ENCODE measurements around the gene RAD51B. TPM values are rescaled to one million over a fixed set of nuclear protein-coding genes. Genes with fewer than 3 reads are reported as not detected.

The RAD51B gene
- total and polyA plus RNA-seq, 2 of the 13 experiments (the other 11 are each of a cell fraction or from before 2014, with no cell fraction given) = 7.0 to 9.5 TPM

DNA sequence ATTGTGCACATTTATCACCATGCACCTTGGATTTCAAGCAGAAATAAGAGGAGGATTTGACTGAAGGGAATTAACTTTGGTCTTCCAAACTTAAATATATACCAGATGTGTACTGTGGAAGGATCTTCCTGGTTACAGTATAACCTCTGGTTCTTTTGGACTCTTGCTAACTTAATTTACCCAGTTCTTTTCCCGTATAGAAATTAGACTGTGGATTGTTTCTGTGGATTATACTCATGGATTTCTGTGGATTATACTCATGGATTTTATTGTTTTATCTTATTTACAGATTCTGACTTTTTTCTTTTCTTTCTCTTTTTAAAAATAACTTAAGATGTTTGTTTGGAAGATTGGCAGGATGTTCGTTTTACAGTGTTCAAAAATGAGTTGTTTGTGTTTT, 215.3 kb downstream of the RAD51B start:
- no TSS peak for BruUV-seq (replicated peaks)
- no peak for TF ChIP-seq RAD21 (CRISPR knock-in tag; IDR thresholded peaks at IDR 0.05)
- TF ChIP-seq GATAD1 (CRISPR knock-in tag; IDR thresholded peaks at IDR 0.05) = no peak
- TF ChIP-seq, protein P1, sequence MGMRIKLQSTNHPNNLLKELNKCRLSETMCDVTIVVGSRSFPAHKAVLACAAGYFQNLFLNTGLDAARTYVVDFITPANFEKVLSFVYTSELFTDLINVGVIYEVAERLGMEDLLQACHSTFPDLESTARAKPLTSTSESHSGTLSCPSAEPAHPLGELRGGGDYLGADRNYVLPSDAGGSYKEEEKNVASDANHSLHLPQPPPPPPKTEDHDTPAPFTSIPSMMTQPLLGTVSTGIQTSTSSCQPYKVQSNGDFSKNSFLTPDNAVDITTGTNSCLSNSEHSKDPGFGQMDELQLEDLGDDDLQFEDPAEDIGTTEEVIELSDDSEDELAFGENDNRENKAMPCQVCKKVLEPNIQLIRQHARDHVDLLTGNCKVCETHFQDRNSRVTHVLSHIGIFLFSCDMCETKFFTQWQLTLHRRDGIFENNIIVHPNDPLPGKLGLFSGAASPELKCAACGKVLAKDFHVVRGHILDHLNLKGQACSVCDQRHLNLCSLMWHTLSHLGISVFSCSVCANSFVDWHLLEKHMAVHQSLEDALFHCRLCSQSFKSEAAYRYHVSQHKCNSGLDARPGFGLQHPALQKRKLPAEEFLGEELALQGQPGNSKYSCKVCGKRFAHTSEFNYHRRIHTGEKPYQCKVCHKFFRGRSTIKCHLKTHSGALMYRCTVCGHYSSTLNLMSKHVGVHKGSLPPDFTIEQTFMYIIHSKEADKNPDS (CRISPR knock-in tag; IDR thresholded peaks at IDR 0.05) = no peak
- TF ChIP-seq, protein P2, sequence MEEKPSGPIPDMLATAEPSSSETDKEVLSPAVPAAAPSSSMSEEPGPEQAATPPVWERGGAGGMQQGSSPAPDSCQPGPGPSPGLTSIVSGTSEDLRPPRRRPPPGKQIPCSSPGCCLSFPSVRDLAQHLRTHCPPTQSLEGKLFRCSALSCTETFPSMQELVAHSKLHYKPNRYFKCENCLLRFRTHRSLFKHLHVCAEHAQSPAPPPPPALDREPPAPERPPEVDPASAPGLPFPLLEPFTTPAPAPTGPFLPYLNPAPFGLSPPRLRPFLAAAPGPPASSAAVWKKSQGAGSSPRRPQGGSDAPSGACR (CRISPR knock-in tag; IDR thresholded peaks at IDR 0.05) = no peak
- TF ChIP-seq PHB2 (IDR thresholded peaks at IDR 0.05; ENCODE audit: partially characterized antibody) = no peak
- no peak for TF ChIP-seq FOXC1 (CRISPR knock-in tag; IDR thresholded peaks at IDR 0.05; ENCODE audit: borderline replicate concordance)
- TF ChIP-seq, protein P3, sequence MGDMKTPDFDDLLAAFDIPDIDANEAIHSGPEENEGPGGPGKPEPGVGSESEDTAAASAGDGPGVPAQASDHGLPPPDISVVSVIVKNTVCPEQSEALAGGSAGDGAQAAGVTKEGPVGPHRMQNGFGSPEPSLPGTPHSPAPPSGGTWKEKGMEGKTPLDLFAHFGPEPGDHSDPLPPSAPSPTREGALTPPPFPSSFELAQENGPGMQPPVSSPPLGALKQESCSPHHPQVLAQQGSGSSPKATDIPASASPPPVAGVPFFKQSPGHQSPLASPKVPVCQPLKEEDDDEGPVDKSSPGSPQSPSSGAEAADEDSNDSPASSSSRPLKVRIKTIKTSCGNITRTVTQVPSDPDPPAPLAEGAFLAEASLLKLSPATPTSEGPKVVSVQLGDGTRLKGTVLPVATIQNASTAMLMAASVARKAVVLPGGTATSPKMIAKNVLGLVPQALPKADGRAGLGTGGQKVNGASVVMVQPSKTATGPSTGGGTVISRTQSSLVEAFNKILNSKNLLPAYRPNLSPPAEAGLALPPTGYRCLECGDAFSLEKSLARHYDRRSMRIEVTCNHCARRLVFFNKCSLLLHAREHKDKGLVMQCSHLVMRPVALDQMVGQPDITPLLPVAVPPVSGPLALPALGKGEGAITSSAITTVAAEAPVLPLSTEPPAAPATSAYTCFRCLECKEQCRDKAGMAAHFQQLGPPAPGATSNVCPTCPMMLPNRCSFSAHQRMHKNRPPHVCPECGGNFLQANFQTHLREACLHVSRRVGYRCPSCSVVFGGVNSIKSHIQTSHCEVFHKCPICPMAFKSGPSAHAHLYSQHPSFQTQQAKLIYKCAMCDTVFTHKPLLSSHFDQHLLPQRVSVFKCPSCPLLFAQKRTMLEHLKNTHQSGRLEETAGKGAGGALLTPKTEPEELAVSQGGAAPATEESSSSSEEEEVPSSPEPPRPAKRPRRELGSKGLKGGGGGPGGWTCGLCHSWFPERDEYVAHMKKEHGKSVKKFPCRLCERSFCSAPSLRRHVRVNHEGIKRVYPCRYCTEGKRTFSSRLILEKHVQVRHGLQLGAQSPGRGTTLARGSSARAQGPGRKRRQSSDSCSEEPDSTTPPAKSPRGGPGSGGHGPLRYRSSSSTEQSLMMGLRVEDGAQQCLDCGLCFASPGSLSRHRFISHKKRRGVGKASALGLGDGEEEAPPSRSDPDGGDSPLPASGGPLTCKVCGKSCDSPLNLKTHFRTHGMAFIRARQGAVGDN (CRISPR knock-in tag; IDR thresholded peaks at IDR 0.05) = no peak
- no peak for TF ChIP-seq PAX8 (CRISPR knock-in tag; IDR thresholded peaks at IDR 0.05; ENCODE audit: borderline replicate concordance)
- no peak for TF ChIP-seq ZNF180 (CRISPR knock-in tag; IDR thresholded peaks at IDR 0.05; ENCODE audit: borderline replicate concordance, low read depth)
- TF ChIP-seq ESRRA (CRISPR knock-in tag; IDR thresholded peaks at IDR 0.05; ENCODE audit: low read depth) = no peak
- TF ChIP-seq, protein P4, sequence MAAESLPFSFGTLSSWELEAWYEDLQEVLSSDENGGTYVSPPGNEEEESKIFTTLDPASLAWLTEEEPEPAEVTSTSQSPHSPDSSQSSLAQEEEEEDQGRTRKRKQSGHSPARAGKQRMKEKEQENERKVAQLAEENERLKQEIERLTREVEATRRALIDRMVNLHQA (CRISPR knock-in tag; IDR thresholded peaks at IDR 0.05) = no peak
- TF ChIP-seq, protein P5, sequence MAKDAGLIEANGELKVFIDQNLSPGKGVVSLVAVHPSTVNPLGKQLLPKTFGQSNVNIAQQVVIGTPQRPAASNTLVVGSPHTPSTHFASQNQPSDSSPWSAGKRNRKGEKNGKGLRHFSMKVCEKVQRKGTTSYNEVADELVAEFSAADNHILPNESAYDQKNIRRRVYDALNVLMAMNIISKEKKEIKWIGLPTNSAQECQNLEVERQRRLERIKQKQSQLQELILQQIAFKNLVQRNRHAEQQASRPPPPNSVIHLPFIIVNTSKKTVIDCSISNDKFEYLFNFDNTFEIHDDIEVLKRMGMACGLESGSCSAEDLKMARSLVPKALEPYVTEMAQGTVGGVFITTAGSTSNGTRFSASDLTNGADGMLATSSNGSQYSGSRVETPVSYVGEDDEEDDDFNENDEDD (CRISPR knock-in tag; IDR thresholded peaks at IDR 0.05; ENCODE audit: borderline replicate concordance) = no peak
- no peak for TF ChIP-seq ZNF124 (CRISPR knock-in tag; IDR thresholded peaks at IDR 0.05)
- no peak for TF ChIP-seq SOX5 (CRISPR knock-in tag; IDR thresholded peaks at IDR 0.05; ENCODE audit: borderline replicate concordance)
- no peak for TF ChIP-seq FLYWCH1 (CRISPR knock-in tag; IDR thresholded peaks at IDR 0.05)
- TF ChIP-seq EED (CRISPR knock-in tag; IDR thresholded peaks at IDR 0.05) = no peak
- no peak for TF ChIP-seq ZNF670 (CRISPR knock-in tag; IDR thresholded peaks at IDR 0.05; ENCODE audit: borderline replicate concordance)
- POLR2A ChIA-PET = no interaction called here
- Histone ChIP-seq H3K4me2 (ENCODE audit: low read depth, low read length) (no peak overlapping the region), H3K4me3 (replicated peaks in 1 of 3; ENCODE audit: insufficient read depth in 1 of 3, low read depth in 2 of 3, low read length in 3 of 3) (no peak overlapping the region), H3K79me2 (ENCODE audit: insufficient read depth, low read length) (no peaks in the 10 kb centered on the region), H4K20me1 (ENCODE audit: insufficient read depth, low read length) (no peaks in the 10 kb centered on the region), H2AFZ (ENCODE audit: low read length) (no peak overlapping the region), H3K9ac (ENCODE audit: insufficient read depth, low read depth, low read length) (no peak overlapping the region), H3K27me3 (ENCODE audit: control insufficient read depth in 1 of 2, insufficient read depth in 2 of 2, low read length in 2 of 2) (no peaks in the 10 kb centered on the region), H3K9me3 (ENCODE audit: low read length) (no peaks in the 10 kb centered on the region; the same call in 1 of the 2 replicates), H3K27ac (ENCODE audit: extremely low read length, insufficient read depth, low read length) (no peak overlapping the region), H3K36me3 (replicated peaks in 1 of 2; ENCODE audit: control insufficient read depth in 1 of 2, insufficient read depth in 2 of 2, low read length in 2 of 2) (no peaks in the 10 kb centered on the region), H3K4me1 (ENCODE audit: insufficient read depth, low read length) (no peaks in the 10 kb centered on the region)
- intact Hi-C loops (cut with micrococcal nuclease; ENCODE audit: unreplicated experiment) (no loop called here), in situ Hi-C loops (cut with HindIII; ENCODE audit: extremely low pct_ligation_motif_present, low pct_unique_long_range_greater_than_20kb) (no loop called here)
- CTCF ChIA-PET (ENCODE audit: low intra/inter-chr PET ratio, low total read pairs) = no interaction called here
- DNase-seq (ENCODE audit: low spot score) = no peak
- ATAC-seq = no peak
- FAIRE-seq = no peak
- 78% methylated on average over 2 of the region's 2 CpGs for WGBS (ENCODE audit: low lambda C conversion rate)

Measured in HepG2 (cell line).